Urothelium cell line (cell line): ENCODE data around the gene TSPAN13.

Source experiments
- DNase-seq: peaks from one replicate; pipeline ENCODE4 v3.0.0; 2011; ENCODE audit warnings: low spot score, mixed read lengths
- FAIRE-seq: peaks from 2 replicates; lab custom pipeline; 2011; peaks lifted over from hg19 to GRCh38; lab: Jason Lieb, UNC

The TSPAN13 gene

DNA sequence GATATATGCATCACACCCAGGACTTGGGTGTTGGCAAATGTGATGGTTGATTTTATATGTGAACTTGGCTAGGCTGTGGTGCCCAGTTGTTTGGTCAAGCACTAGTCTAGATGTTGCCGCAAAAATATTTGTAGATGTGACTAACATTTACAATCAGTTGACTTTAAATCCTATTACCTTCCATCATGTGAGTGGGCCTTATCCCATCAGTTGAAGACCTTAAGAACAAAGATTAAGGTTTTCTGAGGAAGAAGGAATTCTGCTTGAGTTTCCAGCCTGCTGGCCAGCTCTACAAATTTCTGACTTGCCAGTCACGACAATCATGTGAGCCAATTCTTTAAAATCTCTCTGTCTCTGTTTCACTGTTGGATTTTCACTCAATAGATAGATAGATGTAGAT is 20.3 kb downstream of the TSPAN13 start:
- DNase-seq = no peak
- no peak for FAIRE-seq

DNA sequence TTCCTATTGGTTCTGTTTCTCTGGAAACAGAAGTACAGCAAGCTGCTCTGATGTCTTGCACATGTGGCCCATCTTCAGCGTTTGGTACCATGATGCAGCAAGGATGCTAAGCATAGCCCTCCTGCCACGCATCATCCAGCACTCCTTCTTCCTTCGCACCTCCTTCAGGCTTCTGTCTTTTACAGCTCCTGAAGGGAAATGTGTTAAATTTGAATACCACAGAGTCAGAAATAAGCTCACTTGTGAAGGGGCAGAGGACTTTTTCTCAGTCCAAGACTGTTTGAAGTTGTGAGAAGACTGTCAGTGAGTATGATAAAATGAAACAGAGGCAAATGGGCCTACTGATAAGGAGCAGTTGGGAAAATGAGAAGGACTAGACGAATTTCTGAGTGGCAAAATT is 20.7 kb downstream of the TSPAN13 start:
- DNase-seq (no peak), FAIRE-seq (no peak)

DNA sequence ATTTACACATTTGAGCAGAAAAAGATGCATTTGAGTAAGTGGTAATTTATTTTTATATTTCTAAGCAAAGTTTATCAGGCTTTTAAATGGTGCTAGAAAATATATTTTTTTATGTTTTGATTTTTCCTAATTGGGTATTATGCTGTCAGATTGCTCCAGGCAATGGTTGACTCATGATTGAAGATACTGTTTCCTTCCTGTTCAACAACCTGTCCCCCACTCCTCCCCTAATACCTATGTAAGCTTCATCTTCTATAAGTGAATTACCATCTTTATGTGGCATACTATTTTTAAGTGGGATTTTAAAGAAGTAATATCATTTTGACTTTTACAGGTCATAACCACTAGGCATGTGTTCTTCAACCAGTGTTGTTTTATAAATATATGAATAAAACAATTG is 21.4 kb downstream of the TSPAN13 start:
- FAIRE-seq = no peak
- no peak for DNase-seq

DNA sequence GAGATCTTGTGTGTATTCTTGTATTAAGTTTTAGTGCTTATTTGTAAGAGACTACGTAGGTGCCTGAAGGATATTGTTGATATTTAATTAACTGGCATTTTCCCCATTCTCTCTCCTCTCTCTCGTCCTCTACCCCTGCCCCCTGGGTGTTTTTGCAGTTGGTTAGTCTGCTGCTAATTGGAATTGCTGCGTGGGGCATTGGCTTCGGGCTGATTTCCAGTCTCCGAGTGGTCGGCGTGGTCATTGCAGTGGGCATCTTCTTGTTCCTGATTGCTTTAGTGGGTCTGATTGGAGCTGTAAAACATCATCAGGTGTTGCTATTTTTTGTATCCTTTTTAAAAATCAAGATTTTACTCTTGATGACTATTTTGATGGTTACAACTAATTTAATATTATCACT is 22.5 kb downstream of the TSPAN13 start:
- DNase-seq (no peak), FAIRE-seq (no peak)

DNA sequence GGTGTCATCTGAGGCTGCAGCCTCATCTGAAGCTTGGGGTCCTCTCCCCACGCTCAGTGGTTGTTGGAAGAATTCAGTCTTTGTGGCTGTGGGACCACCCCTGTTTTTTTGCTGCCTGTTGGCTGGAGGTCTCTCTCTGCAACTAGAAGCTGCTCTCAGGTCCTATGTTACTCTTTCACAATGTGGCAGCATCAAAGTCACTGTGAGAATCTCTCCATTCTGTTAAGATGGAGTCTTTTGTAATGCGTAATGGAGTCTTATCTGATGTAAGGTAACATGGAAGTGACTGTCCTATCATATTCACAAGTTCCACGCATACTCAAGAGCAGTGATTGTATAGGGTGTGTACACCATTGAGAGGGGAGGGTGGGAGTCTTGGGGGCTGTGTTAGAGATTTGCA is 24.9 kb downstream of the TSPAN13 start:
- DNase-seq (no peak), FAIRE-seq (no peak)

- DNase-seq (no peak), FAIRE-seq (no peak)
Observed at GRCh38 chr7:16779051-16779450, 25.5 kb downstream of the TSPAN13 start.

GRCh38 chr7:16780596-16780995 is 27.0 kb downstream of the TSPAN13 start:
- no peak for DNase-seq
- no peak for FAIRE-seq

DNA sequence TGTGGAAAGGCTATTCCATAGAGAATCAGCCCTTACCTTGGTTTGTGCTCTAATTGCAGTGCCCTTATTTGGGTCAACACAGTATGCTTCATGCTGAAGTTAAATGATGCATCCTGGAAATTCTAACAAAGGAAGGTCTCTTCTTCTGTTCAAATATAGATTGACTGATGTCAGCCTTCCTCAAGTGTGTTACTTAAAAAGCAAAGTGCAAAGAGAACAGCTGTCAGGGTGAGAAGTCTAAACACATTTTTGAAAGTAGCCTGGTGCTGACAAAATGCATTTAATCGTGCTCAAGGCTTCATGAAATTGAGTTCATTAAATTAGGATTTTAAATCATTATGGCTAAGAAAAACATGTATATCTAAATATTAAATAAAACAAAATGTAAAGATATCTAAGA is 31.8 kb downstream of the TSPAN13 start:
- DNase-seq (no peak), FAIRE-seq (no peak)

- FAIRE-seq (peak; percentile 20), DNase-seq (no peak)
Observed at GRCh38 chr7:16785846-16786245, 32.3 kb downstream of the TSPAN13 start.

DNA sequence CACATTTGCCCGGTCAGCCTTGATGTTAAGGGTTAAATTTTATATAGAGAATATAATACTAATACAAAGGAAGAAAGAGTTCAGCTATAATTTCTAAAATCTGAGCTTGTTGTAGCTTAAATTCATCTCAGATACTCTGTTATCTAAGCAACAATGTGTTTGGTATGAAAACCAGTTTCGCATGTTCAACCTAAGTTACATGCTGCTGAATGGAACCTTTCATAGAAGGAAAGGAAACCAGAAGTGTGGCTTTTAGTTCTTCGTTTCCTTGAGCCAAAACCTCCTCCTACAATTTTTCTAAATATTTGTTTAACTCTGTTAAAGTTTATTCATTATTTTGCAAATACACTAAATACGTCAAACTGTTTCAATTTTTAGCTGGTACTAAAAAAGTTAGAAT is 32.7 kb downstream of the TSPAN13 start:
- FAIRE-seq (no peak), DNase-seq (no peak)

- DNase-seq (no peak), FAIRE-seq (no peak)
Observed at GRCh38 chr7:16787127-16787526, 33.6 kb downstream of the TSPAN13 start.

DNA sequence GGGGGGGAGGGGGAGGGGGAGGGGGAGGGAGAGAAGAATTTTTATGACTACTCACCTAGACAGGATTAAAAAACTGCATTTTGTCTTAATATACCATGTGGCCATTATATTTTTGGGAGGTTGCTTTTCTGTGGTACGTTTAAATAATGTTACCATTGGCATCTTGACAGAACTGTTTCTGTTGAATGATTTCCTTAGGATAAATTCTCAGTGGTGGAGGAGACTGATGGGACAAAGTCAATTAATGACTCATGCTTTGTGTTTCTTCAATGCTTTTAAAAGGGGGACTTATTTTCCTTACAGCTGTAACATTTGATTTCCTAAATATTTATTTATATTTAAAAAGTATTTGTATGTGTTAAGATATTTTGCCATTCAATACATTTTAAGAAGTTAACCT is 37.5 kb downstream of the TSPAN13 start:
- FAIRE-seq = no peak
- no peak for DNase-seq

GRCh38 chr7:16791905-16792698 is 38.5 kb downstream of the TSPAN13 start:
- FAIRE-seq (no peak), DNase-seq (no peak)

- DNase-seq (no peak), FAIRE-seq (no peak)
Observed at GRCh38 chr7:16794986-16795385, 41.4 kb downstream of the TSPAN13 start.

GRCh38 chr7:16795624-16796023 is 42.1 kb downstream of the TSPAN13 start:
- FAIRE-seq (no peak), DNase-seq (no peak)

DNA sequence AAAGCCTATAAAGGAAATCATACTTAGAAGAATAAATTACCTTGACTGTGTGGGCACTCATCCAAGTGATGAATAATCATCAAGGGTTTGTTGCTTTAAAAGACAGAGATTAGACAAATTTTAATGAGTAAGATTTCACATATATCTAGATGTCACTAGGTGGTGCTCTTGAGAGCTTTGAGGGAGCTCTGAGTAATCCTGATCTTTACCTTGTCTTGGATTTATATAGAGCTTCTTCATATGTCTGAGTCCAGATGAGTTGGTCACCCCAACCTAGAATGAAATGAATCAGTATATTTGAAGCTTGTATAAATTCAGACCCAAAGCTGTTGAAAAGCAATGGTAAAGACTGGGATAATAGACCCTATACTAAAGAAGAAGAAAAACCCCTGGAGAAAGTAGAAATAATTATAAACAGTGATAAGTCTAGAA is 47.6 kb downstream of the TSPAN13 start:
- FAIRE-seq (no peak), DNase-seq (peak; percentile 55)

DNA sequence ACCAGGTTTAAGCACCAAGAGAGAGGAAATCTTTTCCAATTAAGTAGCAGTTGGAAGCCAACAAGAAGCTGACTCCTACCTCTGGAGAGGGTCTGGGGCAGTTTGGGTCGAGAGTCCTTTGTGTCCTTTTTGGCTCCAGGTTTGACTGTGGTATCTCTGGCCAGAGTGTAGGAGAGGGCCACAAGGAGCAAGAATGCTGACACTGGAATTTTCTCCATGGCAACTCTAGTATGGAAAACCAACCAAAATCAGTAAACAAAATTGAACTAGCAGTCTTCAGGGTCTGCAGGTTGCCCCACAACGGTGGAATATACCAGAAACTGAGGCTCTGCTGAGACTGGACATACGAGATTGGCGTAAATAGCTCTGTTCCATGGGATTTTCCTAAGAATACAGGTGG is 48.0 kb downstream of the TSPAN13 start:
- FAIRE-seq = no peak

GRCh38 chr7:16803125-16803524 is 49.6 kb downstream of the TSPAN13 start:
- no peak for FAIRE-seq
- DNase-seq = no peak

More for the DNA sequence above, 48.0 kb downstream of the TSPAN13 start:
- no peak for DNase-seq

DNA sequence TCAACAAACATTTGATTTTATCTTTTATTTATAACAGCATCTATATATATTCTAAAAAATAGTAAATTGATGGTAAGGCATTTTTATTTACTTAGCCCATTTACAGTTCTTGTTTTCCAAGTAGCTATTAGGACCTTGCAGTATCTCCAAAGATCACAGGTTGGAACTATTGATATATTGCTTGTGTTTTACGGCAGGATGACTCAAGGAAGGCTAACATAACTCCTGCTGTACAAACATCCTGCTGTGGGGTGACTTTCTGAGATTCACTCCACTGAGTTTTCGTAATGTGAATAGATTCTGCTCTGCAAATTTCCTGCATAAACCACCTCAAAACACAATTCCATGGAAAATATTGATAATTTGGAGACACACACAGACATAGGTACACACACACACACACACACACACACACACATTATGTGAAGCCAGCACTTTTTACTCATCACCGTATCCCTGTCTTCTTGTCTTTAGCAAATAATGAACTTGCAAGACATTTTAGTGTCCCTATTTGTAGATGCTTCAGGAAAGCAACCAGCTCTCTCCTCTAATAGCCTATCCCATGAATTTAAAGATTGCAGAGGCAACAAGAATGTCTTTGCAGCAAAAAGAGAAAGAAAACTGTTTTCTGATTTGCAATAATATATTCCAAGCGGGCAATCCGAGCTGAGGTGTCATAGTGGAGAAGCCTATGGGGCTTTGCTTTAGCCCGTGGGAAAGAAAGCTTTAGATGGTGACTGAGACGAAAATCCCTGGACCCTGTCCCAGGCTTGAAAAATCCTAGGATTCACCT is 50.5 kb downstream of the TSPAN13 start:
- no peak for DNase-seq
- FAIRE-seq = no peak

DNA sequence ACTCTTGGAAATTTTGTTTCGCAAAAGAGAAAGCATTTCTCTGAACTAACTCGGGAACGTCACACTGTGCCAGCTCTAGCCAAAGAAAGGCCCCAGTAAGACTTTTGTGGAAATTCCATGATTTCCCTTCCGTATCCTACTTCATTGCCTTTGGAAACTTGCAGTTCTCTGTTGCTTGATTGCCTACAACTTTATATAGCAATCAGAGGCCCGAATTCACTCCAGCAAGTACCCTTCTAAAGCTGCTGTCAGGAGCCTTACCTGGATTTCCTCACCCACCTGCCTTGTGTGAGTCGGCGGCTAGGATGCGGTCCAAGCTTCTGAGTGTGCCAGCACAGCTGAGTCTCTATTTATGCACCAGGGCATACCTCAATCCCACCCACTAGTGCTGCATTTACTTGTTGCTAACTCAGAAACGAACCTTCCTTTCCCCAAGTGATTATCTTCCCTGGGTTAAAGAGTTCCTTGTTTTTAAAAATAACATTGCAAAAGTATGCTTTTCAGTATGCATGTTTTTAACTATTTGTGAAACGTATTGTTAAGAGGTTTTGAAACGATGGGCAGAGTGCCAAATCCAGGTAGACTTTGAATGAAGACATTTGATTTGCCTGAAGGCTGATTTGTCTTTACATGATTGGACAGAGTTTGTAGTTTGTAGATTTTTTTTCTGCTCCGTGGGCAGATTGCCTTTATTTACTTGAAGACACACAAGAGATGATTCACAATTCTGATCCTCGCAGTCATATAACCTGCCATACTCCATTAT is 51.3 kb downstream of the TSPAN13 start, which contains the start of gene AGR2:
AGR2 (minus strand) TSS at position 326 of the 766 bp plus-strand sequence. CDS start 3,203 bp downstream, outside the sequence.
- DNase-seq = no peak
- FAIRE-seq = no peak

- DNase-seq = no peak
- FAIRE-seq = no peak
Observed at GRCh38 chr7:16805441-16805840, 51.9 kb downstream of the TSPAN13 start.
